H1 (cell line): Measurements from ENCODE around the gene NEU4. TPM values are rescaled to one million over a fixed set of nuclear protein-coding genes. Genes with fewer than 3 reads are reported as not detected.

Experiments used
- JUN ChIP-seq: IDR thresholded peaks from 2 replicates; pipeline ENCODE4 v1.6.1; 2011; ENCODE audit warnings: low read depth, mild to moderate bottlenecking, improper control_type of control experiment, low read length
- POLR2A ChIP-seq, 2 experiments: IDR thresholded peaks; 1 replicate in 1 of 2; 2 replicates in 1 of 2; pipeline ENCODE4 v1.6.1; 2011; ENCODE audit warnings: low read depth in 2 of 2, low read length in 2 of 2, mild to moderate bottlenecking in 2 of 2; ENCODE audit errors: control extremely low read depth in 1 of 2
- RXRA ChIP-seq: IDR thresholded peaks from 2 replicates; pipeline ENCODE4 v1.6.1; 2011; ENCODE audit warnings: low read depth, mild to moderate bottlenecking, low read length, moderate library complexity; ENCODE audit not compliant: insufficient read depth
- TAF1 ChIP-seq: IDR thresholded peaks from 2 replicates; pipeline ENCODE4 v1.6.1; 2011; ENCODE audit warnings: mild to moderate bottlenecking, low read depth, low read length
- polyA plus RNA-seq, 7 experiments: library from polyadenylated mRNA; depleted of rRNA in 3 of 7; stranded (reverse) in 5 of 7; unstranded in 2 of 7; fragments of >200 nt in 5 of 7; fragments of 200-250 nt in 2 of 7; gene quantifications; 1 replicate in 5 of 7; 2 replicates in 1 of 7; 4 replicates in 1 of 7; pipeline versions ENCODE4 v1.2.1 to v1.2.3, GENCODE V29; 2011 to 2013; ENCODE audit warnings: missing spikeins in 2 of 7, mixed read lengths in 2 of 7
- total RNA-seq: library from RNA; stranded (reverse); fragmentation: NEBNext Ultra II Directional; extraction: Animal tissue kit (Norgen Biotek cat#: 25700); gene quantifications from 2 replicates; pipeline ENCODE4 v1.2.1, GENCODE V29; 2021
- TF ChIP-seq, protein P1 (sequence below), 3 experiments: IDR thresholded peaks; 1 replicate in 2 of 3; 2 replicates in 1 of 3; pipeline versions ENCODE4 v1.5.1 to v1.6.1; 2011; ENCODE audit warnings: low read length in 3 of 3, mild to moderate bottlenecking in 3 of 3, inconsistent platforms in 2 of 3, low read depth in 1 of 3, moderate library complexity in 1 of 3; ENCODE audit not compliant: insufficient read depth in 1 of 3; ENCODE audit errors: control extremely low read depth in 1 of 3

NEU4 gene
- total and polyA plus RNA-seq, 2 of the 8 experiments (the other 6 are each of a cell fraction or from before 2014, with no cell fraction given) = 0.32 to 0.50 TPM

DNA sequence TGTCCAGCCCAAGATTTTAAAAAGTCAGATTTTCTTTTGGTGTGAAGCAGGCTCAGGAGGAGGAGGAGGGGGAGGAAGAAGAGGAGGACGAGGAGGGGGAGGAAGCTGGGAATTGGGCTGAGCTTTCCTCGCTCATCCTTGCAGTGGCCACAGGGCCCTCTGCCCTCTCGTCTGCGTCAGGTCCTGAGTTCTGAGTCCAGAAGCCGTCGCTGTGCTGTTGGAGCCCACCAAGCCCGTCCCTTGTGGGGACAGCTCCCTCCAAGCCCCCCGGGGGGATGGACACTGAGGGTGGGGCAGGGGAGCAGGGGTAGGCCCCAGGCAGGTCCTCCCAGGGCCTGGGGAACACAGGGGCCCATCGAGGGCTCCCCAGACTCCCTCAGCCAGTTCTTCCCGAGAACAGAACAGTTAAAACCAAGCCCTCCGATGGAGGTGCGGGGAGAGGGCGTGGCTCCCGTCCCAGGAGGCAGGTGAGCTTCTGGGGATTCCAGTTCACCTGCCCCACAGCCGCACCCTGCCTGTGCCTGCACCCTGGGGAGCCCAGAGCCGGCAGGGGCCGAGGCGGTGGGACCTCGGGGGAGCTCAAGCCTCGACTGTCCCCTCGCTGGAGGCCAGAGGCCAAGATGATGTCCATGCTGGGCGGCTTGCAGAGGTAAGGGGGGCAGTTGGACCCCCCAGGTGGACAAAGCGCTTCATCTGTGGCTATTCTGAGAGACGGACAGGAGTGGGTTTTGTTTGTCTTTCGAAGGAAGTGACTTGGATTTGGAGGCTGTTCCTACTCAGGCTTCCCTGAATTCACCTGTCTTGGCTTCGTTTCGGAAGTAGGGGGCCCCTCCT lies 32.4 kb upstream of the NEU4 start, which contains the start of gene GAL3ST2 (continued):
- no peak for TF ChIP-seq TAF1
- no peak for TF ChIP-seq POLR2A (IDR thresholded peaks at IDR 0.05; ENCODE audit: control extremely low read depth in 1 of 2, low read depth in 2 of 2, low read length in 2 of 2)
- TF ChIP-seq, protein P1, sequence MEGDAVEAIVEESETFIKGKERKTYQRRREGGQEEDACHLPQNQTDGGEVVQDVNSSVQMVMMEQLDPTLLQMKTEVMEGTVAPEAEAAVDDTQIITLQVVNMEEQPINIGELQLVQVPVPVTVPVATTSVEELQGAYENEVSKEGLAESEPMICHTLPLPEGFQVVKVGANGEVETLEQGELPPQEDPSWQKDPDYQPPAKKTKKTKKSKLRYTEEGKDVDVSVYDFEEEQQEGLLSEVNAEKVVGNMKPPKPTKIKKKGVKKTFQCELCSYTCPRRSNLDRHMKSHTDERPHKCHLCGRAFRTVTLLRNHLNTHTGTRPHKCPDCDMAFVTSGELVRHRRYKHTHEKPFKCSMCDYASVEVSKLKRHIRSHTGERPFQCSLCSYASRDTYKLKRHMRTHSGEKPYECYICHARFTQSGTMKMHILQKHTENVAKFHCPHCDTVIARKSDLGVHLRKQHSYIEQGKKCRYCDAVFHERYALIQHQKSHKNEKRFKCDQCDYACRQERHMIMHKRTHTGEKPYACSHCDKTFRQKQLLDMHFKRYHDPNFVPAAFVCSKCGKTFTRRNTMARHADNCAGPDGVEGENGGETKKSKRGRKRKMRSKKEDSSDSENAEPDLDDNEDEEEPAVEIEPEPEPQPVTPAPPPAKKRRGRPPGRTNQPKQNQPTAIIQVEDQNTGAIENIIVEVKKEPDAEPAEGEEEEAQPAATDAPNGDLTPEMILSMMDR (IDR thresholded peaks at IDR 0.05; ENCODE audit: control extremely low read depth in 1 of 3, insufficient read depth in 1 of 3, low read depth in 1 of 3, low read length in 3 of 3) = no peak
- no peak for TF ChIP-seq RXRA
- no peak for TF ChIP-seq JUN
